Measurements from ENCODE around the gene EVA1A. TPM values are rescaled to one million over a fixed set of nuclear protein-coding genes. Genes with fewer than 3 reads are reported as not detected.

EVA1A gene, protein sequence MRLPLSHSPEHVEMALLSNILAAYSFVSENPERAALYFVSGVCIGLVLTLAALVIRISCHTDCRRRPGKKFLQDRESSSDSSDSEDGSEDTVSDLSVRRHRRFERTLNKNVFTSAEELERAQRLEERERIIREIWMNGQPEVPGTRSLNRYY
- total RNA-seq (not detected), polyA plus RNA-seq (not detected)

DNA sequence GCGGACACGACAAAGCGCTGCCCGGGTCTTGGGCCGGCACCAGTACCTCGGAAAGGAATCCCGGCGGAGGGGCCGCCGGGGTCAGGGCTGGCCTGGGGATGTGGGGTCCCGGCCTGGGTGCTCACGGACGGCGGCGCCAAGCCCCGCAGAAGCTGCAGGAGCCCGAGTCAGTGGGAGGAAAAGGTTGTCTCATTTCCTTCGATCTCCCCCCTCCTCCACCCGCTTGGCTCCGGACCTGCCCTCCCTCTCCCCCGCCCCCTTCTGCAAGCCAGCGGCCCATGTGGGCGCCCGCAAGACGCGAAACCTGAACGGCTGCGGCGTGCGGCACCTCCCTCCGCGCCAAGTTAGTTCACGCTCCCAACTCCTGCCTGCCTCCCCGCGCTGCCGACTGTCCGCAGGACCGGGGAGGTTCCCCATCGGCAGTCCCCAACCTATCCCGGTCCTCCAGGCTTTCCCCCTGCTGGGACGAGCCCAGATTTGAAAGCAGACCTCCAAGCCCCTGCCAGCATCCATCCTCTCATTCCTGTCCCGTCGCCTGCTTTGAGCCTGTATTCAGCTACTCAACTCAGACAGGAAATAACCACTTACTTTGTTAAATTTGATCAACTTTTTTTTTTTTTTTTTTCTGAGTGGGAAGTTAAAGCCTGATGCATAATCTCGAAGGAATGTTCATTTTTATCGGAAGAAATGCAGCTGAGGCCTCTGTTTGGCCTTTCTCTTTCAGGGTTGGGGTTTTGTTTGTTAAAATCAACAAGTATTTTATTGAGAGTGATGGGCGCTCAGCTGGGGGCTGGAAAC, at the start of gene EVA1A:
EVA1A (minus strand) TSS at position 172 of the 798 bp plus-strand sequence. CDS start 42,799 bp downstream, outside the sequence.
- peak within 1 kb of the TSS in 1 of 3 donors; percentile 15 for H3K27ac Mint-ChIP-seq
- DNase-seq, result peak in 1 of 3 donors; percentile 27
- H3K27me3 ChIP-seq (ENCODE audit: control insufficient read depth, insufficient read depth, low read length), result peaks cover 9% of the 10 kb centered on the region
- peak within 1 kb of the TSS in 2 of 4 donors; percentile 73 to 76 for H3K4me3 Mint-ChIP-seq
- H3K36me3 ChIP-seq (ENCODE audit: control insufficient read depth, insufficient read depth, low read length), result no peaks in the 10 kb centered on the region
- ATAC-seq (ENCODE audit: low read depth in 2 of 2), result no peak
- H3K9me3 Mint-ChIP-seq, result peaks cover 0 to 1% (median 0%) of the 10 kb centered on the region in 7 donors
- no peak within 1 kb of the TSS for H3K4me3 ChIP-seq (ENCODE audit: low read depth, low read length)
- peaks cover 47% of the 10 kb centered on the region for H3K27me3 Mint-ChIP-seq
- peaks cover 0 to 11% (median 5%) of the 10 kb centered on the region in 4 donors for H3K4me1 Mint-ChIP-seq
- no peaks in the 10 kb centered on the region for H3K4me1 ChIP-seq (ENCODE audit: control insufficient read depth, insufficient read depth, low read length, poor library complexity, severe bottlenecking)
- H3K9me3 ChIP-seq (ENCODE audit: control insufficient read depth in 2 of 2, low read length in 2 of 2), result no peaks in the 10 kb centered on the region
- no peaks in the 10 kb centered on the region for H3K36me3 Mint-ChIP-seq
- H3K27ac ChIP-seq (ENCODE audit: insufficient read depth, low read length, poor library complexity, severe bottlenecking), result no peak within 1 kb of the TSS

DNA sequence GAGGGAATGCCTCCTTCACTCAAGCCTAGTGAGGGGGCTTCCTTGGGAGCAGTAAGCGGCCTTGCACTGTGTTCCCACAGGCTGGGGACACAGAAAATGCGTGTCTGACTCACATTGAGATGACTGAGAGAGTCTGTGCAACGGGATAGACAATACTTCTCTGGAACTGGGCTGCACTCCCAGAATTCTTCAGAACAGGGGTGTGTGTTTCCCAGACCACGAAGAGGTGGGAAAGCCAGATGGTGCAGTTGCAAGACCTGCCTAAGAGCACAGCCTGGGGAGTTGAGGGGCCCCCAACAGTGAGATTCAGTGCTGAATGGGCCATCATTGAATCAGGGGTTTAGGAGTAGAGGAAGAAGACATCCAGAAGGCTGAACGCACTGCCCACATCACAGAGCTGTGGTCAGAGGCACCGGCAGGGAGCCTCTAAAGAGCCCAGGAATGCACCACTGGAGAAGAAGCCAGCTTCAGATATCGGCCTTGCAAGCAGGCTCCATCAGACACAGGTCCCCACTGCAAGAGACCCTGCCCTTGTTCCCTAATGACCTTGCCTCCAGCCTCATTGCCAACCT, 49.3 kb upstream of the EVA1A start:
- no peak for DNase-seq
- H3K27me3 Mint-ChIP-seq, result peaks cover 36% of the 10 kb centered on the region
- Histone ChIP-seq H3K4me3 (ENCODE audit: low read depth, low read length) (no peak overlapping the region), H3K9me3 (ENCODE audit: control insufficient read depth in 2 of 2, low read length in 2 of 2) (no peaks in the 10 kb centered on the region), H3K4me1 (ENCODE audit: control insufficient read depth, insufficient read depth, low read length, poor library complexity, severe bottlenecking) (peaks cover 3% of the 10 kb centered on the region), H3K27me3 (ENCODE audit: control insufficient read depth, insufficient read depth, low read length) (peaks cover 25% of the 10 kb centered on the region), H3K36me3 (ENCODE audit: control insufficient read depth, insufficient read depth, low read length) (no peaks in the 10 kb centered on the region), H3K27ac (ENCODE audit: insufficient read depth, low read length, poor library complexity, severe bottlenecking) (no peak overlapping the region)
- no peak overlapping the region for H3K4me3 Mint-ChIP-seq
- H3K36me3 Mint-ChIP-seq, result no peaks in the 10 kb centered on the region
- peaks cover 0 to 1% (median 0%) of the 10 kb centered on the region in 7 donors for H3K9me3 Mint-ChIP-seq
- no peak for ATAC-seq (ENCODE audit: low read depth in 2 of 2)
- H3K27ac Mint-ChIP-seq, result no peak overlapping the region
- H3K4me1 Mint-ChIP-seq, result peaks cover 0 to 7% (median 0%) of the 10 kb centered on the region in 4 donors

DNA sequence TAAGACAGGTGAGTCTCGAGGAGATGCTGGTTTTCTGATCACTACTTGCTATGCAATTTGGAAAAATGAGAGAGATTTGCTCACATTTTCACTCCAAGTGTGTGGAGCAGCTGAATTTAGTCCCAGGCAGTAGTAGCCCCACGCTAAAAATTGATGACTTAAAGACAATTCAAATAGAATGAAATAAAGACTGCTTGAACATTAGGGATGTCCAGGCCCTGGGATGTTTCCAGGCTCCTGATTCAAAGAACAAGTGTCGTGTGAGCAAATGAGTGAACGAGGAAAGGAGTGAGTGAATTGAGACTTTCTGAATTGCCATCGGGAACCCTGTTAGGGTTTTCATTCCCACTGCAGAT, 48.6 kb upstream of the EVA1A start:
- DNase-seq (no peak), ATAC-seq (ENCODE audit: low read depth in 2 of 2) (no peak)
- Histone ChIP-seq H3K27ac (ENCODE audit: insufficient read depth, low read length, poor library complexity, severe bottlenecking) (no peak overlapping the region), H3K4me3 (ENCODE audit: low read depth, low read length) (no peak overlapping the region), H3K27me3 (ENCODE audit: control insufficient read depth, insufficient read depth, low read length) (peaks cover 25% of the 10 kb centered on the region), H3K36me3 (ENCODE audit: control insufficient read depth, insufficient read depth, low read length) (no peaks in the 10 kb centered on the region), H3K9me3 (ENCODE audit: control insufficient read depth in 2 of 2, low read length in 2 of 2) (no peaks in the 10 kb centered on the region), H3K4me1 (ENCODE audit: control insufficient read depth, insufficient read depth, low read length, poor library complexity, severe bottlenecking) (peaks cover 3% of the 10 kb centered on the region)
- H3K27ac Mint-ChIP-seq, result no peak overlapping the region
- peaks cover 0 to 7% (median 0%) of the 10 kb centered on the region in 4 donors for H3K4me1 Mint-ChIP-seq
- H3K36me3 Mint-ChIP-seq, result no peaks in the 10 kb centered on the region
- H3K4me3 Mint-ChIP-seq, result no peak overlapping the region
- peaks cover 36% of the 10 kb centered on the region for H3K27me3 Mint-ChIP-seq
- H3K9me3 Mint-ChIP-seq, result peaks cover 0 to 1% (median 0%) of the 10 kb centered on the region in 7 donors

DNA sequence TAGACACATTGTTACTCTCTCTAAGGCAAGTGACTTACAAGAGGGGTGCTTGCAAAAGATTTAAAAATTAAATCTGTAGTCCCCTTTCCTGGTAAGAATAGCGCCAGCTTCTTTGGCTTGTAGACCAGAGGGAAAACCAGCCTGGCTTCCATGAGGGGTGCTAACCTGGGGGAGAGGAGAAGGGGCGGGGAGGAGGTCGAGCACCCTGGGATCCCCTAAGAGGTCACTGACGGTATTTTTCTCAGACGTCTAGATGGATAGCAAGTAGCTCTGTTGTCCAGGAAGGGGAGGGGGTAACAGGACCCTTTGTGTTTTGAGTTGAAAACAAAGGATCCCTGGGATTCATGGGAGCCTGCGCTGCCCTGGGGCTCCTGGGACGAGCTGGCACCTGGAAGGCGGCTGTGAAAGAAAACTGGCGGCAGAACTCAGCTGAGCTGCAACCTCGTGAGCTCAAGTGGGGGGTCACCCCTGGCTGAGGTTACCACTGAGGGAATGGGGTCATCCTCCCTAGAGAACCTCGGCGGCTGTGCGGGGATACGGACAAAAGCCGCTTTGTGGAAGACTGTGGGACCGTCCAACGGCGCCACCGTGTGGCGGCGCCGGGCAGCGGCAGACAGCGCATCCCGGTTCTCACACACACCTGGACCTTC, 48.1 kb upstream of the EVA1A start:
- H3K9me3 Mint-ChIP-seq, result peaks cover 0 to 1% (median 0%) of the 10 kb centered on the region in 7 donors
- no peaks in the 10 kb centered on the region for H3K9me3 ChIP-seq (ENCODE audit: control insufficient read depth in 2 of 2, low read length in 2 of 2)
- no peak overlapping the region for H3K27ac ChIP-seq (ENCODE audit: insufficient read depth, low read length, poor library complexity, severe bottlenecking)
- peaks cover 0 to 7% (median 0%) of the 10 kb centered on the region in 4 donors for H3K4me1 Mint-ChIP-seq
- ATAC-seq (ENCODE audit: low read depth in 2 of 2), result peak; percentile 54 to 66
- peaks cover 25% of the 10 kb centered on the region for H3K27me3 ChIP-seq (ENCODE audit: control insufficient read depth, insufficient read depth, low read length)
- H3K4me3 ChIP-seq (ENCODE audit: low read depth, low read length), result no peak overlapping the region
- H3K4me1 ChIP-seq (ENCODE audit: control insufficient read depth, insufficient read depth, low read length, poor library complexity, severe bottlenecking), result peaks cover 3% of the 10 kb centered on the region
- peaks cover 36% of the 10 kb centered on the region for H3K27me3 Mint-ChIP-seq
- H3K4me3 Mint-ChIP-seq, result no peak overlapping the region
- H3K36me3 Mint-ChIP-seq, result no peaks in the 10 kb centered on the region
- DNase-seq, result peak; percentile 21 to 50 (median 38)
- H3K36me3 ChIP-seq (ENCODE audit: control insufficient read depth, insufficient read depth, low read length), result no peaks in the 10 kb centered on the region
- H3K27ac Mint-ChIP-seq, result no peak overlapping the region

DNA sequence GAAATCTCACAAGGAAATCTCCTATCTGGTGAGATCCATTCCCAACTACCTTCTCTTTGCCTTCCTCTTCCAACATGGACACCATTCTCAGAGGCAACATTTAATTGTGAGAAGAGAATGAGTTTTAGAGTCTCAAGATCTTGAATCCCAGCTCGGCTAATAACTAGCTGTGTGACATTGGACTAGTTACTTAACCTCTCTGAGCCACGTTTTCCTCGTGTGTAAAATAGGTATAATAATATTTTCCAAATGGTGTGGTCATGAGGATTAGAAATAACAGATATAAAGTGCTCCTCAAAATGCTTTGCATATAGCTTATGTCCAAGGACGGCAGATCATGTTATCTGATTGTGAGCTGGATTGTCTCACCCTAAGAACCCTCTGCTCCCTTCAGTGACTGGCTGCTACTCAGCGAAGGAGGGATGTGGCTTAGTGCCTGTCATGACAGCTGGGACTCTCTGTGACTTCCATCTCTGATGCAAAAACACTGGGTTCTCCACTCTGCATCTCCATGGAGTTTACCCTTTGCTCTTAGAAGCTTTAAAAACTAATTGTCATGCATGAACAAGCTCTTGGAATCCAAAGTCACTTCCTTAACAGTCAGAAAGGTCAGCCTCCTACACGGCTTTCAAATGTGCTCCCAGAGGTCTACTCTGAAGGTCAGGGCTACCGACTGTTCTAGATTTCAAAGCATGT, 47.4 kb upstream of the EVA1A start:
- no peak overlapping the region for H3K27ac Mint-ChIP-seq
- Histone ChIP-seq H3K27ac (ENCODE audit: insufficient read depth, low read length, poor library complexity, severe bottlenecking) (no peak overlapping the region), H3K4me1 (ENCODE audit: control insufficient read depth, insufficient read depth, low read length, poor library complexity, severe bottlenecking) (peaks cover 3% of the 10 kb centered on the region), H3K36me3 (ENCODE audit: control insufficient read depth, insufficient read depth, low read length) (no peaks in the 10 kb centered on the region), H3K9me3 (ENCODE audit: control insufficient read depth in 2 of 2, low read length in 2 of 2) (no peaks in the 10 kb centered on the region), H3K4me3 (ENCODE audit: low read depth, low read length) (no peak overlapping the region), H3K27me3 (ENCODE audit: control insufficient read depth, insufficient read depth, low read length) (peaks cover 27% of the 10 kb centered on the region)
- ATAC-seq (ENCODE audit: low read depth in 2 of 2) (no peak), DNase-seq (no peak)
- no peaks in the 10 kb centered on the region for H3K36me3 Mint-ChIP-seq
- H3K4me1 Mint-ChIP-seq, result peaks cover 0 to 7% (median 0%) of the 10 kb centered on the region in 4 donors
- peaks cover 36% of the 10 kb centered on the region for H3K27me3 Mint-ChIP-seq
- H3K9me3 Mint-ChIP-seq, result peaks cover 0 to 1% (median 0%) of the 10 kb centered on the region in 7 donors
- no peak overlapping the region for H3K4me3 Mint-ChIP-seq

DNA sequence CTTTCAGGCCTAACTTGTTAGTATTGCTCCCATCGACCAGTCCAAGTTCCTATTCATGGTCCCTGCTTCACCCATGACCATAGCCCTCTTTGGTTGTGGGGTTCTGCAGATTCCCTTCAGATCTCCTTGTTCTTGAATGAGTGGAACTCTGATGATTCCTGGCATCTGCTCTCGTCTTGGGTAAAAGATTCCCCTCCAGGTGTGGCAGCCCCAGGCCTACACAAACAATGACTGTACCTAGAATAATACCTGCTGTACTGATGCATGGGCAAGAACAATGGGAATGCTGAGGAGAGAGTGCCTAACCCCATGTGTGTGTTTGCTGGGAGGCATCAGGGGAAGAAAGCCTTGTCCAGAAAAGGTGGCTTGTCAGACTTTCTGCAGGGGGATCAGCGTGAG, 46.7 kb upstream of the EVA1A start:
- DNase-seq, result no peak
- H3K36me3 Mint-ChIP-seq, result no peaks in the 10 kb centered on the region
- H3K4me1 Mint-ChIP-seq, result peaks cover 0 to 7% (median 0%) of the 10 kb centered on the region in 4 donors
- Histone ChIP-seq H3K27me3 (ENCODE audit: control insufficient read depth, insufficient read depth, low read length) (peaks cover 26% of the 10 kb centered on the region), H3K9me3 (ENCODE audit: control insufficient read depth in 2 of 2, low read length in 2 of 2) (no peaks in the 10 kb centered on the region), H3K4me1 (ENCODE audit: control insufficient read depth, insufficient read depth, low read length, poor library complexity, severe bottlenecking) (peaks cover 3% of the 10 kb centered on the region), H3K27ac (ENCODE audit: insufficient read depth, low read length, poor library complexity, severe bottlenecking) (no peak overlapping the region), H3K4me3 (ENCODE audit: low read depth, low read length) (no peak overlapping the region), H3K36me3 (ENCODE audit: control insufficient read depth, insufficient read depth, low read length) (no peaks in the 10 kb centered on the region)
- H3K9me3 Mint-ChIP-seq, result peaks cover 0 to under 1% (median 0%) of the 10 kb centered on the region in 7 donors
- H3K27me3 Mint-ChIP-seq, result peaks cover 34% of the 10 kb centered on the region
- H3K4me3 Mint-ChIP-seq, result no peak overlapping the region
- no peak for ATAC-seq (ENCODE audit: low read depth in 2 of 2)
- H3K27ac Mint-ChIP-seq, result no peak overlapping the region

DNA sequence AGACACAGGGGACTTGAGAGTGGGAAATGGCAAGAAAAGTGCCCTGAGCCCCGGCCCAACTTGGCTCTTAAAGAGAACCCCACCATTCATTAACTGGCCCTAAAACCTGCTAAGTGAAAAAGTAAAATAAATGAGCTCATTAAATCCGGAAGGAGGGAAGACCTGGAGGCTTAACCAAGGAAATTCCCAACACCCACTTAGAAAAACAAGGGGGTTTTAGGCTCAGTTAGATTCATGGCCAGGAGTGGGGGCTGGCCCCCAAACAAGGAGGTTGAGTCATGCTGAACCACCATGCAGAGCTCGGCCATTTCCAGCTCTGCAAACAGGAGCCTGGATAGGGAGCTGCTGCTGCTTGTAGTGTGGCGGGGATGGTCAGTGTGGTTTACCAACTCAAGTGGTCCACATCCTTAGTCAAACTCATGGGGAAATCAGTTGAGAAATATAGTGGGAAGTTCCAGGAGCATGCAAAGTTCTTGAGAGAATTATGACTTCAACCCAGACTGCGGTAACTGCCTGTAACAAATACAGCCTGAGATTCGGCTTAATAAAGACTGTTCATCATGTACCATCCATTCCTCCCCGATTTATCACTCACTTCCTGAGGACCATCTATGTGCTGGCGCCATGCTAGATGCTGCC, 46.1 kb upstream of the EVA1A start:
- no peak overlapping the region for H3K27ac Mint-ChIP-seq

More for the DNA sequence above, 46.1 kb upstream of the EVA1A start:
- Histone ChIP-seq H3K9me3 (ENCODE audit: control insufficient read depth in 2 of 2, low read length in 2 of 2) (no peaks in the 10 kb centered on the region), H3K27ac (ENCODE audit: insufficient read depth, low read length, poor library complexity, severe bottlenecking) (no peak overlapping the region), H3K4me3 (ENCODE audit: low read depth, low read length) (no peak overlapping the region), H3K27me3 (ENCODE audit: control insufficient read depth, insufficient read depth, low read length) (peaks cover 24% of the 10 kb centered on the region), H3K4me1 (ENCODE audit: control insufficient read depth, insufficient read depth, low read length, poor library complexity, severe bottlenecking) (peaks cover 3% of the 10 kb centered on the region), H3K36me3 (ENCODE audit: control insufficient read depth, insufficient read depth, low read length) (no peaks in the 10 kb centered on the region)
- ATAC-seq (ENCODE audit: low read depth in 2 of 2) (no peak), DNase-seq (no peak)
- Mint-ChIP-seq H3K4me1 (peaks cover 0 to 7% (median 0%) of the 10 kb centered on the region in 4 donors), H3K36me3 (no peaks in the 10 kb centered on the region), H3K27me3 (peaks cover 29% of the 10 kb centered on the region), H3K9me3 (no peaks in the 10 kb centered on the region), H3K4me3 (no peak overlapping the region)
